GM12878 (cell line): ENCODE measurements around the gene ARHGAP26. TPM values are rescaled to one million over a fixed set of nuclear protein-coding genes. Genes with fewer than 3 reads are reported as not detected.

Source experiments
- ATAC-seq: fragments of 200-7000 bp; cut with Tn5 transposase; 3 replicates; pipeline ENCODE4 v1.9.1; 2020; ENCODE audit warnings: mild to moderate bottlenecking, moderate library complexity
- BruUV-seq: library from RNA; stranded (reverse); fragments of 400-500 nt; replicated peaks from 2 replicates; lab custom pipeline; 2021; lab: Mats Ljungman, UMichigan
- CTCF ChIA-PET: fragments of 300-600 bp; sonication (Branson Sonifier 250); formaldehyde crosslinking; extraction: SDS; loops from one replicate; lab custom pipeline; 2021; ENCODE audit warnings: inconsistent platforms; lab: Yijun Ruan, JAX
- POLR2A ChIA-PET: fragments of 350-600 bp; formaldehyde crosslinking; extraction: SDS; loops from one replicate; lab custom pipeline; 2021; ENCODE audit warnings: inconsistent platforms; lab: Charles Lee
- RAD21 ChIA-PET: fragments of 300-600 bp; sonication (Branson Sonifier 250); formaldehyde crosslinking; loops from one replicate; lab custom pipeline; 2023; ENCODE audit warnings: antibody characterized with exemption; ENCODE audit not compliant: unreplicated experiment; lab: Charles Lee
- SMC1A ChIA-PET: fragments of 300-600 bp; sonication (Branson Sonifier 250); formaldehyde crosslinking; loops from one replicate; lab custom pipeline; 2023; ENCODE audit not compliant: unreplicated experiment, uncharacterized antibody; lab: Charles Lee
- DNase-seq: peaks from one replicate; pipeline ENCODE4 v3.0.0-alpha.2; 2011; ENCODE audit warnings: low read depth, low spot score
- FAIRE-seq: peaks from 3 replicates; lab custom pipeline; 2011; peaks lifted over from hg19 to GRCh38; lab: Jason Lieb, UNC
- H2AFZ ChIP-seq: 2 replicates; pipeline ENCODE4 v1.6.0; 2011; ENCODE audit warnings: low read depth, low read length, control low read depth; ENCODE audit not compliant: control insufficient read depth
- H3K27ac ChIP-seq: 2 replicates; pipeline ENCODE4 v1.5.1; 2011; ENCODE audit warnings: control low read depth; ENCODE audit not compliant: control insufficient read depth, insufficient read depth
- H3K27me3 ChIP-seq, 2 experiments: replicated peaks in 1 of 2; 2 replicates each; pipeline versions ENCODE4 v1.6.0 to v1.6.1; 2011; ENCODE audit warnings: low read length in 1 of 2; ENCODE audit not compliant: control insufficient read depth in 2 of 2, insufficient read depth in 2 of 2
- H3K36me3 ChIP-seq, 2 experiments: 2 replicates each; pipeline ENCODE4 v1.5.1; 2011; ENCODE audit warnings: low read length in 1 of 2; ENCODE audit not compliant: control insufficient read depth in 2 of 2, insufficient read depth in 2 of 2
- H3K4me1 ChIP-seq: 2 replicates; pipeline ENCODE4 v1.6.1; 2011; ENCODE audit warnings: mild to moderate bottlenecking, low read length, moderate library complexity, mixed read lengths; ENCODE audit not compliant: control insufficient read depth, insufficient read depth
- H3K4me2 ChIP-seq: 2 replicates; pipeline ENCODE4 v1.6.0; 2011; ENCODE audit warnings: control low read depth; ENCODE audit not compliant: control insufficient read depth, insufficient read depth
- H3K4me3 ChIP-seq: fragments of 200-600 bp; sonication (generic); 2 replicates; pipeline ENCODE4 v1.5.1; 2016
- H3K79me2 ChIP-seq: 2 replicates; pipeline ENCODE4 v1.6.0; 2011; ENCODE audit warnings: low read length; ENCODE audit not compliant: control insufficient read depth, insufficient read depth
- H3K9ac ChIP-seq: 2 replicates; pipeline ENCODE4 v1.8.0; 2011; ENCODE audit warnings: low read length, control low read depth, mixed read lengths; ENCODE audit not compliant: control insufficient read depth, insufficient read depth
- H3K9me3 ChIP-seq: replicated peaks from 3 replicates; pipeline ENCODE4 v1.5.1; 2011; ENCODE audit warnings: mild to moderate bottlenecking, low read length; ENCODE audit not compliant: control insufficient read depth, insufficient read depth
- H4K20me1 ChIP-seq: 2 replicates; pipeline ENCODE4 v1.6.0; 2011; ENCODE audit not compliant: control insufficient read depth, insufficient read depth
- ATF2 ChIP-seq: IDR thresholded peaks from 2 replicates; pipeline ENCODE4 v1.6.1; 2012; ENCODE audit warnings: low read length, inconsistent platforms
- EZH2 ChIP-seq: IDR thresholded peaks from 2 replicates; pipeline ENCODE4 v1.6.1; 2012; ENCODE audit warnings: low read depth, mild to moderate bottlenecking, control low read depth, inconsistent platforms, low read length, borderline replicate concordance; ENCODE audit not compliant: control insufficient read depth
- PAX5 ChIP-seq: IDR thresholded peaks from 2 replicates; pipeline ENCODE4 v1.6.1; 2011; ENCODE audit warnings: low read depth, low read length, borderline replicate concordance
- PBX3 ChIP-seq: IDR thresholded peaks from 2 replicates; pipeline ENCODE4 v1.6.1; 2011; ENCODE audit warnings: mild to moderate bottlenecking, low read depth, low read length, moderate library complexity; ENCODE audit not compliant: insufficient replicate concordance
- POLR2A ChIP-seq: IDR thresholded peaks from 2 replicates; pipeline ENCODE4 v1.6.1; 2011; ENCODE audit warnings: low read depth, mild to moderate bottlenecking, low read length
- SUPT20H ChIP-seq: IDR thresholded peaks from 2 replicates; pipeline ENCODE4 v1.6.1; 2011; ENCODE audit warnings: low read depth, mild to moderate bottlenecking, low read length, moderate library complexity, borderline replicate concordance; ENCODE audit not compliant: control insufficient read depth
- ZNF687 ChIP-seq: fragments of 450-650 bp; IDR thresholded peaks from 2 replicates; pipeline ENCODE4 v1.6.1; 2017; ENCODE audit warnings: mild to moderate bottlenecking, moderate library complexity
- WGBS: methylation state at CpG from one replicate; pipeline ENCODE4 v1.1.6; 2016; ENCODE audit warnings: low lambda C conversion rate; ENCODE audit not compliant: insufficient replicate concordance, insufficient coverage; ENCODE audit errors: missing lambda C conversion rate; 5-methylcytosine and 5-hydroxymethylcytosine counted together
- in situ Hi-C: fragments of 300-500 bp; cut with MboI; formaldehyde crosslinking; loops from 9 replicates; pipeline ENCODE4 v1.14.3; 2018; ENCODE audit warnings: mixed read lengths
- intact Hi-C: fragments of 100-400 bp; cut with micrococcal nuclease; formaldehyde crosslinking; loops from one replicate; pipeline ENCODE4 v1.14.2; 2022; ENCODE audit not compliant: unreplicated experiment
- polyA plus RNA-seq, 11 experiments: library from polyadenylated mRNA; depleted of rRNA in 4 of 11; unstranded in 6 of 11; stranded (reverse) in 5 of 11; fragments of >200 nt; fragmentation: Nextera tagmentation in 4 of 11; fragmentation: Illumina TruSeq in 1 of 11; extraction: Ambion mirVana in 4 of 11; extraction: Trizol in 1 of 11; gene quantifications; 1 replicate in 1 of 11; 2 replicates in 10 of 11; pipeline versions ENCODE4 v1.2.1 to v1.2.3, GENCODE V29; 2011 to 2016; ENCODE audit warnings: inconsistent platforms in 2 of 11, missing spikeins in 2 of 11, low read depth in 1 of 11
- total RNA-seq, 4 experiments: library from RNA; depleted of rRNA in 3 of 4; stranded (reverse); fragments of >200 nt in 3 of 4; fragmentation: Illumina TruSeq in 1 of 4; extraction: Trizol in 1 of 4; gene quantifications; 2 replicates each; pipeline versions ENCODE4 v1.2.1 to v1.2.3, GENCODE V29; 2013 to 2021
- TF ChIP-seq, protein P1 (sequence below): fragments of 450-650 bp; conservative IDR thresholded peaks from 2 replicates; pipeline ENCODE4 v1.6.1; 2017; ENCODE audit warnings: mild to moderate bottlenecking, moderate library complexity
- TF ChIP-seq, protein P2 (sequence below): fragments of 450-650 bp; IDR thresholded peaks from 2 replicates; pipeline ENCODE4 v1.6.1; 2016; ENCODE audit warnings: mild to moderate bottlenecking, moderate library complexity, borderline replicate concordance

ARHGAP26 gene
- total and polyA plus RNA-seq, 10 of the 15 experiments (the other 5 are each of a cell fraction or from before 2014, with no cell fraction given) = 9.4 to 41.5 (median 19.3) TPM

- H3K27ac ChIP-seq = no peak overlapping the region
- intact Hi-C loops = no loop called here
- no peaks in the 10 kb centered on the region for H4K20me1 ChIP-seq
- H3K4me2 ChIP-seq = no peak overlapping the region
- H3K79me2 ChIP-seq = no peaks in the 10 kb centered on the region
- FAIRE-seq (no peak), ATAC-seq (no peak), DNase-seq (no peak)
- H3K9me3 ChIP-seq = no peaks in the 10 kb centered on the region
- no peaks in the 10 kb centered on the region for H3K36me3 ChIP-seq
- SMC1A ChIA-PET = interaction anchor here (0.7 to 1.1 kb wide), 2 partner anchors 82 to 99 kb away, joined by 3 read pairs; no protein-coding TSS in a partner anchor
- H3K4me3 ChIP-seq = no peak overlapping the region
- 47% methylated on average over 7 of the region's 7 CpGs for WGBS
- CTCF ChIA-PET = interaction anchor here (1.3 to 2.7 kb wide), 2 partner anchors 71 to 83 kb away, joined by 4 to 9 read pairs; no protein-coding TSS in a partner anchor
- no TSS peak for BruUV-seq
- no peak overlapping the region for H3K9ac ChIP-seq
- peaks cover 8% of the 10 kb centered on the region; the same call in 1 of the 2 replicates for H3K4me1 ChIP-seq
- in situ Hi-C loops = no loop called here
- RAD21 ChIA-PET = interaction anchor here (1.6 kb wide), 1 partner anchor 39 kb away, joined by 5 read pairs; no protein-coding TSS in a partner anchor
- POLR2A ChIA-PET = interaction anchor here (1.4 kb wide), 1 partner anchor 13 kb away, joined by 4 read pairs; the partner anchor contains the start of gene ARHGAP26
- no peaks in the 10 kb centered on the region for H3K27me3 ChIP-seq
- no peak overlapping the region for H2AFZ ChIP-seq
- no peak for TF ChIP-seq SUPT20H
- TF ChIP-seq POLR2A = no peak
- TF ChIP-seq, protein P1, sequence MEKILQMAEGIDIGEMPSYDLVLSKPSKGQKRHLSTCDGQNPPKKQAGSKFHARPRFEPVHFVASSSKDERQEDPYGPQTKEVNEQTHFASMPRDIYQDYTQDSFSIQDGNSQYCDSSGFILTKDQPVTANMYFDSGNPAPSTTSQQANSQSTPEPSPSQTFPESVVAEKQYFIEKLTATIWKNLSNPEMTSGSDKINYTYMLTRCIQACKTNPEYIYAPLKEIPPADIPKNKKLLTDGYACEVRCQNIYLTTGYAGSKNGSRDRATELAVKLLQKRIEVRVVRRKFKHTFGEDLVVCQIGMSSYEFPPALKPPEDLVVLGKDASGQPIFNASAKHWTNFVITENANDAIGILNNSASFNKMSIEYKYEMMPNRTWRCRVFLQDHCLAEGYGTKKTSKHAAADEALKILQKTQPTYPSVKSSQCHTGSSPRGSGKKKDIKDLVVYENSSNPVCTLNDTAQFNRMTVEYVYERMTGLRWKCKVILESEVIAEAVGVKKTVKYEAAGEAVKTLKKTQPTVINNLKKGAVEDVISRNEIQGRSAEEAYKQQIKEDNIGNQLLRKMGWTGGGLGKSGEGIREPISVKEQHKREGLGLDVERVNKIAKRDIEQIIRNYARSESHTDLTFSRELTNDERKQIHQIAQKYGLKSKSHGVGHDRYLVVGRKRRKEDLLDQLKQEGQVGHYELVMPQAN = no peak
- TF ChIP-seq ATF2 = no peak
- TF ChIP-seq EZH2 = no peak
- TF ChIP-seq, protein P2, sequence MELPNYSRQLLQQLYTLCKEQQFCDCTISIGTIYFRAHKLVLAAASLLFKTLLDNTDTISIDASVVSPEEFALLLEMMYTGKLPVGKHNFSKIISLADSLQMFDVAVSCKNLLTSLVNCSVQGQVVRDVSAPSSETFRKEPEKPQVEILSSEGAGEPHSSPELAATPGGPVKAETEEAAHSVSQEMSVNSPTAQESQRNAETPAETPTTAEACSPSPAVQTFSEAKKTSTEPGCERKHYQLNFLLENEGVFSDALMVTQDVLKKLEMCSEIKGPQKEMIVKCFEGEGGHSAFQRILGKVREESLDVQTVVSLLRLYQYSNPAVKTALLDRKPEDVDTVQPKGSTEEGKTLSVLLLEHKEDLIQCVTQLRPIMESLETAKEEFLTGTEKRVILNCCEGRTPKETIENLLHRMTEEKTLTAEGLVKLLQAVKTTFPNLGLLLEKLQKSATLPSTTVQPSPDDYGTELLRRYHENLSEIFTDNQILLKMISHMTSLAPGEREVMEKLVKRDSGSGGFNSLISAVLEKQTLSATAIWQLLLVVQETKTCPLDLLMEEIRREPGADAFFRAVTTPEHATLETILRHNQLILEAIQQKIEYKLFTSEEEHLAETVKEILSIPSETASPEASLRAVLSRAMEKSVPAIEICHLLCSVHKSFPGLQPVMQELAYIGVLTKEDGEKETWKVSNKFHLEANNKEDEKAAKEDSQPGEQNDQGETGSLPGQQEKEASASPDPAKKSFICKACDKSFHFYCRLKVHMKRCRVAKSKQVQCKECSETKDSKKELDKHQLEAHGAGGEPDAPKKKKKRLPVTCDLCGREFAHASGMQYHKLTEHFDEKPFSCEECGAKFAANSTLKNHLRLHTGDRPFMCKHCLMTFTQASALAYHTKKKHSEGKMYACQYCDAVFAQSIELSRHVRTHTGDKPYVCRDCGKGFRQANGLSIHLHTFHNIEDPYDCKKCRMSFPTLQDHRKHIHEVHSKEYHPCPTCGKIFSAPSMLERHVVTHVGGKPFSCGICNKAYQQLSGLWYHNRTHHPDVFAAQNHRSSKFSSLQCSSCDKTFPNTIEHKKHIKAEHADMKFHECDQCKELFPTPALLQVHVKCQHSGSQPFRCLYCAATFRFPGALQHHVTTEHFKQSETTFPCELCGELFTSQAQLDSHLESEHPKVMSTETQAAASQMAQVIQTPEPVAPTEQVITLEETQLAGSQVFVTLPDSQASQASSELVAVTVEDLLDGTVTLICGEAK = no peak
- no peak for TF ChIP-seq PBX3
- no peak for TF ChIP-seq PAX5
- TF ChIP-seq ZNF687 = no peak
Observed at GRCh38 chr5:142784401-142784955, 14.3 kb downstream of the ARHGAP26 start.
